H9 (cell line): ENCODE data around the gene JAK1. TPM values are rescaled to one million over a fixed set of nuclear protein-coding genes. Genes with fewer than 3 reads are reported as not detected.

Source experiments
- DNase-seq: peaks from one replicate; pipeline ENCODE4 v3.0.0-alpha.2; 2017
- H2AFZ ChIP-seq: one replicate; pipeline ENCODE4 v1.6.1; 2013; ENCODE audit warnings: mild to moderate bottlenecking, low read length, control low read depth, moderate library complexity
- H2AK5ac ChIP-seq: 2 replicates; pipeline ENCODE4 v1.6.1; 2013; ENCODE audit warnings: low read length, control low read depth, mixed read lengths; ENCODE audit not compliant: insufficient read length
- H2BK120ac ChIP-seq: one replicate; pipeline ENCODE4 v1.6.1; 2013; ENCODE audit warnings: low read depth, mild to moderate bottlenecking, low read length, control low read depth, inconsistent platforms; ENCODE audit not compliant: poor library complexity, severe bottlenecking
- H2BK12ac ChIP-seq: 2 replicates; pipeline ENCODE4 v1.6.1; 2013; ENCODE audit warnings: low read length, control low read depth, mixed read lengths, low read depth; ENCODE audit not compliant: insufficient read length
- H2BK15ac ChIP-seq: 2 replicates; pipeline ENCODE4 v1.6.1; 2013; ENCODE audit warnings: low read depth, low read length, control low read depth
- H2BK20ac ChIP-seq: one replicate; pipeline ENCODE4 v1.6.1; 2013; ENCODE audit warnings: low read depth, mild to moderate bottlenecking, low read length, control low read depth, inconsistent platforms; ENCODE audit not compliant: poor library complexity, severe bottlenecking
- H2BK5ac ChIP-seq: 2 replicates; pipeline ENCODE4 v1.6.1; 2013; ENCODE audit warnings: low read length, control low read depth, mixed read lengths; ENCODE audit not compliant: insufficient read length
- H3K14ac ChIP-seq: 2 replicates; pipeline ENCODE4 v1.6.1; 2013; ENCODE audit warnings: low read length, control low read depth; ENCODE audit not compliant: insufficient read depth
- H3K18ac ChIP-seq: 2 replicates; pipeline ENCODE4 v1.6.1; 2013; ENCODE audit warnings: low read depth, mild to moderate bottlenecking, mixed read lengths, low read length, control low read depth; ENCODE audit not compliant: insufficient read length
- H3K23ac ChIP-seq: 2 replicates; pipeline ENCODE4 v1.6.1; 2013; ENCODE audit warnings: low read length, control low read depth, mixed read lengths, low read depth; ENCODE audit not compliant: insufficient read length
- H3K23me2 ChIP-seq: 2 replicates; pipeline ENCODE4 v1.6.1; 2013; ENCODE audit warnings: low read depth, mild to moderate bottlenecking, mixed read lengths, low read length, control low read depth; ENCODE audit not compliant: insufficient read length, poor library complexity, severe bottlenecking
- H3K27ac ChIP-seq: 2 replicates; pipeline ENCODE4 v1.5.1; 2013; ENCODE audit warnings: low read length, control low read depth, mixed read lengths, low read depth; ENCODE audit not compliant: insufficient read length
- H3K27me3 ChIP-seq: 2 replicates; pipeline ENCODE4 v1.6.1; 2013; ENCODE audit warnings: low read length, control low read depth, inconsistent platforms; ENCODE audit not compliant: insufficient read depth
- H3K4ac ChIP-seq: 2 replicates; pipeline ENCODE4 v1.6.1; 2013; ENCODE audit warnings: low read depth, mild to moderate bottlenecking, control low read depth, inconsistent platforms, low read length, moderate library complexity
- H3K4me1 ChIP-seq: 2 replicates; pipeline ENCODE4 v1.6.1; 2013; ENCODE audit warnings: low read length, control low read depth, inconsistent platforms; ENCODE audit not compliant: insufficient read depth
- H3K4me2 ChIP-seq: 2 replicates; pipeline ENCODE4 v1.6.1; 2013; ENCODE audit warnings: low read length, control low read depth, mixed read lengths; ENCODE audit not compliant: insufficient read length, insufficient read depth
- H3K56ac ChIP-seq: 2 replicates; pipeline ENCODE4 v1.6.1; 2013; ENCODE audit warnings: low read depth, mild to moderate bottlenecking, mixed read lengths, low read length, control low read depth; ENCODE audit not compliant: insufficient read length
- H3K79me1 ChIP-seq: 2 replicates; pipeline ENCODE4 v1.6.1; 2013; ENCODE audit warnings: low read depth, mild to moderate bottlenecking, moderate library complexity, low read length, control low read depth, inconsistent platforms; ENCODE audit not compliant: insufficient read depth, poor library complexity, severe bottlenecking
- H3K79me2 ChIP-seq: 2 replicates; pipeline ENCODE4 v1.6.1; 2013; ENCODE audit warnings: low read length, control low read depth, inconsistent platforms; ENCODE audit not compliant: insufficient read depth
- H3K9ac ChIP-seq: 2 replicates; pipeline ENCODE4 v1.6.1; 2013; ENCODE audit warnings: low read length, control low read depth, mixed read lengths; ENCODE audit not compliant: insufficient read length; ENCODE audit errors: extremely low read depth
- H3K9me3 ChIP-seq: one replicate; pipeline ENCODE4 v1.6.1; 2013; ENCODE audit warnings: low read depth, low read length, inconsistent platforms; ENCODE audit not compliant: control insufficient read depth
- H3T11ph ChIP-seq: one replicate; pipeline ENCODE4 v1.6.1; 2013; ENCODE audit warnings: mild to moderate bottlenecking, low read length, control low read depth, inconsistent platforms
- H4K20me1 ChIP-seq: one replicate; pipeline ENCODE4 v1.6.1; 2013; ENCODE audit not compliant: control insufficient read depth, insufficient read length, insufficient read depth
- H4K5ac ChIP-seq: 2 replicates; pipeline ENCODE4 v1.6.1; 2013; ENCODE audit warnings: low read depth, mild to moderate bottlenecking, mixed read lengths, low read length, control low read depth; ENCODE audit not compliant: insufficient read length
- H4K8ac ChIP-seq: replicated peaks from 2 replicates; pipeline ENCODE4 v1.6.1; 2013; ENCODE audit warnings: low read length, control low read depth, mixed read lengths, low read depth; ENCODE audit not compliant: insufficient read length
- H4K91ac ChIP-seq: 2 replicates; pipeline ENCODE4 v1.6.1; 2013; ENCODE audit warnings: low read depth, mild to moderate bottlenecking, moderate library complexity, mixed read lengths, low read length, control low read depth; ENCODE audit not compliant: insufficient read length
- H3K27ac Mint-ChIP-seq, 3 experiments: 2 replicates in 2 of 3; 3 replicates in 1 of 3; pipeline ENCODE4 v1.8.0; 2020 to 2021; ENCODE audit warnings: mixed read lengths in 3 of 3, mild to moderate bottlenecking in 1 of 3, moderate library complexity in 1 of 3
- H3K27me3 Mint-ChIP-seq: 2 replicates; pipeline ENCODE4 v1.8.0; 2021; ENCODE audit warnings: low read depth, mild to moderate bottlenecking, moderate library complexity, mixed read lengths
- H3K36me3 Mint-ChIP-seq, 3 experiments: 2 replicates in 2 of 3; 3 replicates in 1 of 3; pipeline ENCODE4 v1.8.0; 2020 to 2021; ENCODE audit warnings: low read depth in 3 of 3, mixed read lengths in 3 of 3; ENCODE audit not compliant: insufficient read depth in 1 of 3
- H3K4me1 Mint-ChIP-seq, 2 experiments: 2 replicates each; pipeline ENCODE4 v1.8.0; 2020; ENCODE audit warnings: mixed read lengths in 2 of 2
- H3K4me3 Mint-ChIP-seq, 2 experiments: 2 replicates in 1 of 2; 3 replicates in 1 of 2; pipeline ENCODE4 v1.8.0; 2020 to 2021; ENCODE audit warnings: mild to moderate bottlenecking in 2 of 2, mixed read lengths in 2 of 2, moderate library complexity in 1 of 2
- H3K9me3 Mint-ChIP-seq, 2 experiments: 2 replicates in 1 of 2; 3 replicates in 1 of 2; pipeline ENCODE4 v1.8.0; 2020; ENCODE audit warnings: mild to moderate bottlenecking in 2 of 2, mixed read lengths in 2 of 2, moderate library complexity in 1 of 2
- WGBS: extraction: QIAGEN DNeasy Blood & Tissue Kit; methylation state at CpG from one replicate; pipeline ENCODE4 v1.1.7; 2013; ENCODE audit warnings: missing lambda C conversion rate, low lambda C conversion rate, mixed read lengths; ENCODE audit not compliant: insufficient read length; ENCODE audit errors: extremely low coverage; 5-methylcytosine and 5-hydroxymethylcytosine counted together
- total RNA-seq: library from RNA; stranded (reverse); gene quantifications from 2 replicates; pipeline ENCODE4 v1.2.1, GENCODE V29; 2021
- TF ChIP-seq, protein P1 (sequence below): fragments of 200-600 bp; sonication (generic); conservative IDR thresholded peaks from 3 replicates; pipeline ENCODE4 v1.8.0; 2021; ENCODE audit warnings: antibody characterized with exemption, mild to moderate bottlenecking

JAK1 gene
- total RNA-seq, 1 experiment from 2014 or later = 12.8 TPM

GRCh38 chr1:64856553-64856952 lies 109.8 kb downstream of the JAK1 start:
- Histone ChIP-seq H3K79me2 (no peaks in the 10 kb centered on the region), H4K5ac (no peak overlapping the region), H2BK15ac (no peak overlapping the region), H3K9me3 (no peaks in the 10 kb centered on the region), H4K91ac (no peak overlapping the region), H3K9ac (no peak overlapping the region), H3K4me2 (no peak overlapping the region), H4K8ac (no peak overlapping the region), H3K4me1 (no peaks in the 10 kb centered on the region), H3K14ac (no peak overlapping the region), H3K27ac (no peak overlapping the region), H3K56ac (no peak overlapping the region), H2AK5ac (no peak overlapping the region), H2BK20ac (no peak overlapping the region), H3K18ac (no peak overlapping the region), H3K23me2 (no peaks in the 10 kb centered on the region), H4K20me1 (no peaks in the 10 kb centered on the region), H3K79me1 (no peaks in the 10 kb centered on the region), H3K23ac (no peak overlapping the region), H3T11ph (no peak overlapping the region), H2BK5ac (no peak overlapping the region), H3K27me3 (no peaks in the 10 kb centered on the region), H2BK120ac (no peak overlapping the region), H2AFZ (no peak overlapping the region), H2BK12ac (no peak overlapping the region), H3K4ac (no peak overlapping the region)
- Mint-ChIP-seq H3K4me1 (peaks cover 5 to 9% of the 10 kb centered on the region in 2 experiments), H3K36me3 (peaks cover 4 to 17% (median 16%) of the 10 kb centered on the region in 3 experiments; a peak in 5 of 7 replicates), H3K27ac (peak overlapping the region in 1 of 3 experiments; percentile 21; a peak in 2 of 7 replicates), H3K27me3 (no peaks in the 10 kb centered on the region), H3K9me3 (no peaks in the 10 kb centered on the region), H3K4me3 (no peak overlapping the region)
- no peak for DNase-seq
- TF ChIP-seq, protein P1, sequence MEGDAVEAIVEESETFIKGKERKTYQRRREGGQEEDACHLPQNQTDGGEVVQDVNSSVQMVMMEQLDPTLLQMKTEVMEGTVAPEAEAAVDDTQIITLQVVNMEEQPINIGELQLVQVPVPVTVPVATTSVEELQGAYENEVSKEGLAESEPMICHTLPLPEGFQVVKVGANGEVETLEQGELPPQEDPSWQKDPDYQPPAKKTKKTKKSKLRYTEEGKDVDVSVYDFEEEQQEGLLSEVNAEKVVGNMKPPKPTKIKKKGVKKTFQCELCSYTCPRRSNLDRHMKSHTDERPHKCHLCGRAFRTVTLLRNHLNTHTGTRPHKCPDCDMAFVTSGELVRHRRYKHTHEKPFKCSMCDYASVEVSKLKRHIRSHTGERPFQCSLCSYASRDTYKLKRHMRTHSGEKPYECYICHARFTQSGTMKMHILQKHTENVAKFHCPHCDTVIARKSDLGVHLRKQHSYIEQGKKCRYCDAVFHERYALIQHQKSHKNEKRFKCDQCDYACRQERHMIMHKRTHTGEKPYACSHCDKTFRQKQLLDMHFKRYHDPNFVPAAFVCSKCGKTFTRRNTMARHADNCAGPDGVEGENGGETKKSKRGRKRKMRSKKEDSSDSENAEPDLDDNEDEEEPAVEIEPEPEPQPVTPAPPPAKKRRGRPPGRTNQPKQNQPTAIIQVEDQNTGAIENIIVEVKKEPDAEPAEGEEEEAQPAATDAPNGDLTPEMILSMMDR = no peak
- no CpG with 5 or more reads among the region's 10 CpGs for WGBS
